Brain microvascular endothelial cell (primary cell): Measurements from ENCODE around the gene LTK.

ENCODE experiments used
- DNase-seq: peaks from one replicate; pipeline ENCODE4 v3.0.0-alpha.2; 2020
- H3K27ac ChIP-seq: fragments of 250-450 bp; sonication (Bioruptor Pico); 2 replicates; pipeline ENCODE4 v1.5.1; 2020; ENCODE audit warnings: mild to moderate bottlenecking, moderate library complexity
- H3K27me3 ChIP-seq: fragments of 250-450 bp; sonication (Bioruptor Pico); replicated peaks from 2 replicates; pipeline ENCODE4 v1.5.1; 2020; ENCODE audit warnings: mild to moderate bottlenecking
- H3K36me3 ChIP-seq: fragments of 250-450 bp; sonication (Bioruptor Pico); replicated peaks from 2 replicates; pipeline ENCODE4 v1.5.1; 2020; ENCODE audit warnings: mild to moderate bottlenecking
- H3K4me3 ChIP-seq: 2 replicates; pipeline ENCODE4 v1.5.1; 2011; ENCODE audit warnings: low read depth, mild to moderate bottlenecking, control low read depth, low read length, moderate library complexity
- CTCF ChIP-seq: IDR thresholded peaks from 2 replicates; pipeline ENCODE4 v1.5.1; 2011; ENCODE audit warnings: low read depth, mild to moderate bottlenecking, moderate library complexity, low read length, control low read depth, inconsistent platforms; ENCODE audit errors: missing control alignments
- in situ Hi-C: cut with HindIII; loops from 2 replicates; pipeline ENCODE4 v1.10.0; 2017; ENCODE audit warnings: low sequenced_read_pairs, low pct_ligation_motif_present

LTK gene

GRCh38 chr15:41493902-41494189 is 19.8 kb downstream of the LTK start:
- H3K36me3 ChIP-seq, result no peaks in the 10 kb centered on the region
- in situ Hi-C loops, result no loop called here
- peaks cover 27% of the 10 kb centered on the region for H3K27me3 ChIP-seq
- H3K27ac ChIP-seq, result no peak overlapping the region
- TF ChIP-seq CTCF, result no peak
- no peak for DNase-seq
- peak overlapping the region; percentile 30 for H3K4me3 ChIP-seq

GRCh38 chr15:41493205-41493901 is 20.3 kb downstream of the LTK start, which contains the start of gene ITPKA:
ITPKA (plus strand) TSS chr15:41493874; CDS start chr15:41493928, 54 bp downstream.
- Histone ChIP-seq H3K27me3 (peaks cover 27% of the 10 kb centered on the region), H3K36me3 (no peaks in the 10 kb centered on the region), H3K4me3 (peak within 1 kb of the TSS; percentile 51), H3K27ac (no peak within 1 kb of the TSS)
- DNase-seq, result peak; percentile 24
- in situ Hi-C loops, result no loop called here
- no peak for TF ChIP-seq CTCF

GRCh38 chr15:41492597-41493204 is 20.9 kb downstream of the LTK start:
- in situ Hi-C loops, result no loop called here

GRCh38 chr15:41491889-41492288 is 21.7 kb downstream of the LTK start:
- Histone ChIP-seq H3K36me3 (no peaks in the 10 kb centered on the region), H3K4me3 (no peak overlapping the region), H3K27me3 (peaks cover 27% of the 10 kb centered on the region), H3K27ac (no peak overlapping the region)
- no peak for TF ChIP-seq CTCF
- in situ Hi-C loops, result no loop called here
- no peak for DNase-seq

More at GRCh38 chr15:41492597-41493204, 20.9 kb downstream of the LTK start:
- Histone ChIP-seq H3K27me3 (peaks cover 27% of the 10 kb centered on the region), H3K4me3 (peak overlapping the region; percentile 51), H3K36me3 (no peaks in the 10 kb centered on the region), H3K27ac (no peak overlapping the region)
- no peak for TF ChIP-seq CTCF
- DNase-seq, result no peak

GRCh38 chr15:41490355-41490754 is 23.3 kb downstream of the LTK start:
- H3K36me3 ChIP-seq, result no peaks in the 10 kb centered on the region
- TF ChIP-seq CTCF, result no peak
- H3K27ac ChIP-seq, result no peak overlapping the region
- H3K4me3 ChIP-seq, result no peak overlapping the region
- in situ Hi-C loops, result no loop called here
- H3K27me3 ChIP-seq, result peaks cover 16% of the 10 kb centered on the region
- DNase-seq, result peak; percentile 80
